B cell (primary cell): ENCODE measurements around the gene MAPKAP1. TPM values are rescaled to one million over a fixed set of nuclear protein-coding genes. Genes with fewer than 3 reads are reported as not detected.

Experiments used
- ATAC-seq: fragments of 200-7000 bp; cut with Tn5 transposase; one replicate; pipeline ENCODE4 v1.10.0; 2021; ENCODE audit warnings: low read depth, mild to moderate bottlenecking, moderate number of reproducible peaks, moderate library complexity
- CTCF ChIA-PET: fragments of 350-600 bp; sonication (Branson Sonifier 250); formaldehyde crosslinking; loops from one replicate; lab custom pipeline; 2021; ENCODE audit warnings: antibody characterized with exemption, inconsistent platforms; lab: Charles Lee
- POLR2A ChIA-PET: fragments of 350-600 bp; sonication (Branson Sonifier 250); formaldehyde crosslinking; loops from one replicate; lab custom pipeline; 2021; ENCODE audit warnings: antibody characterized with exemption; lab: Charles Lee
- DNase-seq: peaks from one replicate; pipeline ENCODE4 v3.0.0; 2013
- H2AFZ ChIP-seq: 2 replicates; pipeline ENCODE4 v1.6.1; 2012; ENCODE audit warnings: mild to moderate bottlenecking, low read depth, low read length; ENCODE audit not compliant: insufficient read depth, poor library complexity, severe bottlenecking
- H3K27ac ChIP-seq, 2 donors: 1 replicate in 1 of 2; 2 replicates in 1 of 2; pipeline ENCODE4 v1.5.1; 2012 to 2013; ENCODE audit warnings: low read length in 2 of 2, mild to moderate bottlenecking in 2 of 2, moderate library complexity in 1 of 2
- H3K27me3 ChIP-seq, 4 experiments: fragments of 200-600 bp in 1 of 4; sonication (generic) in 1 of 4; replicated peaks in 1 of 4; 1 replicate in 2 of 4; 2 replicates in 2 of 4; pipeline versions ENCODE4 v1.6.1 to v1.7.0; 2013 to 2016; ENCODE audit warnings: low read length in 3 of 4, mild to moderate bottlenecking in 2 of 4, mixed read lengths in 1 of 4, moderate library complexity in 1 of 4; ENCODE audit not compliant: insufficient read depth in 4 of 4, control insufficient read depth in 3 of 4; ENCODE audit errors: control extremely low read depth in 1 of 4
- H3K36me3 ChIP-seq, 2 experiments: replicated peaks in 1 of 2; 1 replicate in 1 of 2; 2 replicates in 1 of 2; pipeline versions ENCODE4 v1.6.1 to v1.7.1; 2013; ENCODE audit warnings: low read length in 1 of 2; ENCODE audit not compliant: insufficient read depth in 2 of 2, control insufficient read depth in 1 of 2; ENCODE audit errors: control extremely low read depth in 1 of 2, extremely low read depth in 1 of 2
- H3K4me1 ChIP-seq, 2 donors: fragments of 200-600 bp in 1 of 2; sonication (generic) in 1 of 2; 1 replicate in 1 of 2; 2 replicates in 1 of 2; pipeline versions ENCODE4 v1.5.1 to v1.6.1; 2013 to 2017; ENCODE audit warnings: low read length in 2 of 2; ENCODE audit not compliant: control insufficient read depth in 2 of 2, insufficient read depth in 2 of 2
- H3K4me2 ChIP-seq: replicated peaks from 2 replicates; pipeline ENCODE3; 2012; ENCODE audit warnings: mild to moderate bottlenecking, low read depth, low read length; ENCODE audit not compliant: poor library complexity, severe bottlenecking
- H3K4me3 ChIP-seq, 5 experiments: fragments of 200-600 bp in 1 of 5; sonication (generic) in 1 of 5; 1 replicate in 3 of 5; 2 replicates in 2 of 5; pipeline versions ENCODE4 v1.5.1 to v1.7.0; 2011 to 2016; ENCODE audit warnings: low read length in 4 of 5, mild to moderate bottlenecking in 4 of 5, low read depth in 2 of 5, control low read depth in 1 of 5, moderate library complexity in 1 of 5; ENCODE audit not compliant: insufficient read depth in 1 of 5; ENCODE audit errors: control extremely low read depth in 1 of 5, extremely low read depth in 1 of 5
- H3K79me2 ChIP-seq: fragments of 200-600 bp; sonication (generic); one replicate; pipeline ENCODE4 v1.6.0; 2016; ENCODE audit warnings: low read length; ENCODE audit not compliant: control insufficient read depth, insufficient read depth
- H3K9ac ChIP-seq: fragments of 200-600 bp; sonication (generic); 2 replicates; pipeline ENCODE4 v1.6.1; 2017; ENCODE audit warnings: mild to moderate bottlenecking, low read length, moderate library complexity
- H3K9me3 ChIP-seq, 3 donors: one replicate each; pipeline versions ENCODE4 v1.6.1 to v1.7.1; 2013; ENCODE audit warnings: low read length in 2 of 3; ENCODE audit not compliant: control insufficient read depth in 2 of 3, insufficient read depth in 1 of 3; ENCODE audit errors: control extremely low read depth in 1 of 3
- H4K20me1 ChIP-seq: 2 replicates; pipeline ENCODE4 v1.6.0; 2012; ENCODE audit warnings: mild to moderate bottlenecking, low read length; ENCODE audit not compliant: insufficient read depth, control insufficient read depth, poor library complexity, severe bottlenecking
- H3K27ac Mint-ChIP-seq: one replicate; pipeline ENCODE4 v1.8.0; 2021; ENCODE audit warnings: mixed read lengths
- H3K27me3 Mint-ChIP-seq: one replicate; pipeline ENCODE4 v1.8.0; 2021; ENCODE audit warnings: mixed read lengths
- H3K4me1 Mint-ChIP-seq: one replicate; pipeline ENCODE4 v1.8.0; 2021; ENCODE audit warnings: mixed read lengths
- H3K4me3 Mint-ChIP-seq: one replicate; pipeline ENCODE4 v1.8.0; 2021; ENCODE audit warnings: mixed read lengths
- H3K9me3 Mint-ChIP-seq: one replicate; pipeline ENCODE4 v1.8.0; 2022; ENCODE audit warnings: mixed read lengths; ENCODE audit not compliant: insufficient read depth
- CTCF ChIP-seq: fragments of 200-600 bp; IDR thresholded peaks from one replicate; pipeline ENCODE4 v1.8.0; 2022; ENCODE audit warnings: antibody characterized with exemption, mild to moderate bottlenecking
- EZH2 ChIP-seq: IDR thresholded peaks from 2 replicates; pipeline ENCODE4 v1.6.1; 2012; ENCODE audit warnings: borderline replicate concordance, low read depth, mild to moderate bottlenecking, moderate library complexity, low read length; ENCODE audit not compliant: insufficient read depth, poor library complexity, severe bottlenecking
- WGBS: methylation state at CpG from one replicate; pipeline ENCODE4 v1.1.5; 2013; ENCODE audit warnings: missing lambda C conversion rate; ENCODE audit not compliant: insufficient coverage; 5-methylcytosine and 5-hydroxymethylcytosine counted together
- intact Hi-C: fragments of 100-400 bp; cut with micrococcal nuclease; formaldehyde crosslinking; loops from one replicate; pipeline ENCODE4 v1.10.0; 2022
- polyA plus RNA-seq: library from polyadenylated mRNA; depleted of rRNA; stranded (reverse); fragments of >200 nt; gene quantifications from 2 replicates; pipeline ENCODE4 v1.2.3, GENCODE V29; 2012
- total RNA-seq, 2 donors: library from RNA; stranded (reverse); fragments of 120-200 nt in 1 of 2; gene quantifications; 1 replicate in 1 of 2; 2 replicates in 1 of 2; pipeline versions ENCODE4 v1.2.3 to v1.2.4, GENCODE V29; 2013 to 2022

Gene MAPKAP1
- total and polyA plus RNA-seq, 2 donors (not counting 1 experiment from before 2014, with no cell fraction given) = 51.6 to 62.4 TPM

- Histone ChIP-seq H3K79me2 (no peaks in the 10 kb centered on the region), H2AFZ (no peak overlapping the region), H3K4me1 (no peaks in the 10 kb centered on the region), H3K27ac (no peak overlapping the region), H4K20me1 (no peaks in the 10 kb centered on the region), H3K27me3 (no peaks in the 10 kb centered on the region), H3K9me3 (no peaks in the 10 kb centered on the region), H3K4me2 (no peak overlapping the region), H3K36me3 (no peaks in the 10 kb centered on the region), H3K9ac (no peak overlapping the region), H3K4me3 (no peak overlapping the region)
- ChIA-PET POLR2A (no interaction called here), CTCF (interaction anchor here (0.9 to 1.3 kb wide), 3 partner anchors 17 to 133 kb away, joined by 3 read pairs; no protein-coding TSS in a partner anchor)
- Mint-ChIP-seq H3K27ac (no peak overlapping the region), H3K4me1 (no peaks in the 10 kb centered on the region), H3K9me3 (no peaks in the 10 kb centered on the region), H3K4me3 (no peak overlapping the region), H3K27me3 (no peaks in the 10 kb centered on the region)
- DNase-seq (no peak), ATAC-seq (no peak)
- 94% methylated on average over 13 of the region's 19 CpGs for WGBS
- no peak for TF ChIP-seq CTCF
- no peak for TF ChIP-seq EZH2
- intact Hi-C loops = no loop called here
Observed at GRCh38 chr9:125425170-125425897, 281.7 kb downstream of the MAPKAP1 start.

GRCh38 chr9:125423964-125424363, 283.0 kb downstream of the MAPKAP1 start:
- Mint-ChIP-seq H3K4me3 (no peak overlapping the region), H3K9me3 (no peaks in the 10 kb centered on the region), H3K27me3 (no peaks in the 10 kb centered on the region), H3K27ac (no peak overlapping the region), H3K4me1 (no peaks in the 10 kb centered on the region)
- CTCF ChIA-PET = interaction anchor here (1.3 kb wide), 1 partner anchor 17 kb away, joined by 3 read pairs; no protein-coding TSS in a partner anchor
- ATAC-seq = no peak
- no peaks in the 10 kb centered on the region for H3K4me1 ChIP-seq
- H2AFZ ChIP-seq = no peak overlapping the region
- H3K27ac ChIP-seq = no peak overlapping the region
- H3K4me2 ChIP-seq = no peak overlapping the region
- intact Hi-C loops = no loop called here
- no peak overlapping the region for H3K4me3 ChIP-seq
- no peaks in the 10 kb centered on the region for H3K27me3 ChIP-seq
- no peak for TF ChIP-seq CTCF
- TF ChIP-seq EZH2 = no peak
- no peaks in the 10 kb centered on the region for H3K9me3 ChIP-seq
- no peaks in the 10 kb centered on the region for H4K20me1 ChIP-seq
- 94% methylated on average over 8 of the region's 8 CpGs for WGBS
- H3K9ac ChIP-seq = no peak overlapping the region
- H3K79me2 ChIP-seq = no peaks in the 10 kb centered on the region
- DNase-seq = no peak
- POLR2A ChIA-PET = no interaction called here
- H3K36me3 ChIP-seq = no peaks in the 10 kb centered on the region
